Neuronal stem cell (in vitro differentiated cells): ENCODE measurements around the gene AMOTL1.

Experiments used
- DNase-seq: peaks from one replicate; pipeline ENCODE4 v3.0.0-alpha.2; 2013; ENCODE audit warnings: low spot score
- H2AFZ ChIP-seq: one replicate; pipeline ENCODE4 v1.6.1; 2013; ENCODE audit warnings: mild to moderate bottlenecking, low read length, inconsistent platforms
- H2AK5ac ChIP-seq: 2 replicates; pipeline ENCODE4 v1.6.1; 2013; ENCODE audit warnings: low read depth, mild to moderate bottlenecking, inconsistent platforms, low read length, moderate library complexity, mixed read lengths
- H2BK120ac ChIP-seq: 2 replicates; pipeline ENCODE4 v1.6.1; 2013; ENCODE audit warnings: low read depth, mild to moderate bottlenecking, inconsistent platforms, low read length, moderate library complexity, mixed read lengths
- H2BK12ac ChIP-seq: one replicate; pipeline ENCODE4 v1.6.1; 2013; ENCODE audit warnings: low read length, inconsistent platforms
- H2BK15ac ChIP-seq: 2 replicates; pipeline ENCODE4 v1.6.1; 2013; ENCODE audit warnings: mild to moderate bottlenecking, low read length, inconsistent platforms, mixed read lengths
- H2BK5ac ChIP-seq: one replicate; pipeline ENCODE4 v1.6.1; 2013; ENCODE audit warnings: inconsistent platforms, mild to moderate bottlenecking, low read length, moderate library complexity
- H3K14ac ChIP-seq: one replicate; pipeline ENCODE4 v1.6.1; 2013; ENCODE audit warnings: low read length, inconsistent platforms
- H3K18ac ChIP-seq: 2 replicates; pipeline ENCODE4 v1.6.1; 2013; ENCODE audit warnings: low read length, inconsistent platforms
- H3K23ac ChIP-seq: 2 replicates; pipeline ENCODE4 v1.6.1; 2013; ENCODE audit warnings: low read depth, mild to moderate bottlenecking, mixed read lengths, low read length, inconsistent platforms; ENCODE audit not compliant: poor library complexity
- H3K27ac ChIP-seq: replicated peaks from 3 replicates; pipeline ENCODE4 v1.5.1; 2013; ENCODE audit warnings: low read length, inconsistent platforms
- H3K27me3 ChIP-seq, 3 experiments: 2 replicates each; pipeline ENCODE4 v1.6.1; 2013; ENCODE audit warnings: low read length in 3 of 3, mild to moderate bottlenecking in 2 of 3, inconsistent platforms in 1 of 3, low read depth in 1 of 3, mixed read lengths in 1 of 3, moderate library complexity in 1 of 3; ENCODE audit not compliant: control insufficient read depth in 3 of 3, insufficient read depth in 3 of 3
- H3K36me3 ChIP-seq, 2 donors: replicated peaks in 1 of 2; 2 replicates each; pipeline ENCODE4 v1.6.1; 2013; ENCODE audit warnings: low read length in 2 of 2; ENCODE audit not compliant: control insufficient read depth in 2 of 2, insufficient read depth in 2 of 2
- H3K4ac ChIP-seq: 2 replicates; pipeline ENCODE4 v1.6.1; 2013; ENCODE audit warnings: inconsistent platforms, mild to moderate bottlenecking, low read length, moderate library complexity
- H3K4me1 ChIP-seq, 2 donors: 1 replicate in 1 of 2; 2 replicates in 1 of 2; pipeline ENCODE4 v1.6.1; 2013; ENCODE audit warnings: low read length in 2 of 2, low read depth in 1 of 2; ENCODE audit not compliant: control insufficient read depth in 2 of 2, insufficient read depth in 1 of 2
- H3K4me2 ChIP-seq: one replicate; pipeline ENCODE4 v1.6.1; 2013; ENCODE audit warnings: mild to moderate bottlenecking, low read length, inconsistent platforms; ENCODE audit not compliant: insufficient read depth, poor library complexity, severe bottlenecking
- H3K4me3 ChIP-seq, 2 donors: 2 replicates each; pipeline ENCODE4 v1.5.1; 2013; ENCODE audit warnings: low read length in 2 of 2, mild to moderate bottlenecking in 2 of 2, inconsistent platforms in 1 of 2, moderate library complexity in 1 of 2
- H3K79me1 ChIP-seq: one replicate; pipeline ENCODE4 v1.6.1; 2013; ENCODE audit warnings: low read depth, mild to moderate bottlenecking, inconsistent platforms, low read length, moderate library complexity
- H3K9ac ChIP-seq: one replicate; pipeline ENCODE4 v1.6.1; 2013; ENCODE audit warnings: mild to moderate bottlenecking, low read depth, low read length, inconsistent platforms; ENCODE audit not compliant: poor library complexity
- H3K9me3 ChIP-seq, 2 donors: replicated peaks in 1 of 2; 2 replicates each; pipeline versions ENCODE3 to v1.6.1; 2013; ENCODE audit warnings: low read length in 2 of 2, mild to moderate bottlenecking in 2 of 2, inconsistent platforms in 1 of 2, low read depth in 1 of 2, mixed read lengths in 1 of 2, moderate library complexity in 1 of 2; ENCODE audit not compliant: control insufficient read depth in 2 of 2, insufficient read depth in 1 of 2
- H4K8ac ChIP-seq: one replicate; pipeline ENCODE4 v1.6.1; 2013; ENCODE audit warnings: low read depth, mild to moderate bottlenecking, inconsistent platforms, low read length, moderate library complexity
- H4K91ac ChIP-seq: one replicate; pipeline ENCODE4 v1.6.1; 2013; ENCODE audit warnings: low read length, low read depth, mild to moderate bottlenecking, inconsistent platforms; ENCODE audit not compliant: poor library complexity
- WGBS, 2 donors: extraction: QIAGEN DNeasy Blood & Tissue Kit; methylation state at CpG; one replicate each; pipeline ENCODE4 v1.1.7; 2013; ENCODE audit warnings: missing lambda C conversion rate in 2 of 2, mixed read lengths in 1 of 2; ENCODE audit not compliant: insufficient read length in 2 of 2, insufficient replicate concordance in 1 of 2; ENCODE audit errors: extremely low coverage in 2 of 2; 5-methylcytosine and 5-hydroxymethylcytosine counted together

AMOTL1 gene

GRCh38 chr11:94844031-94844430, 75.9 kb downstream of the AMOTL1 start:
- Histone ChIP-seq H3K27ac (no peak overlapping the region), H3K36me3 (peaks cover 5 to 88% of the 10 kb centered on the region in 2 donors), H3K9ac (no peak overlapping the region), H2AFZ (no peak overlapping the region), H4K91ac (no peak overlapping the region), H3K79me1 (no peaks in the 10 kb centered on the region), H3K4me3 (no peak overlapping the region), H3K14ac (no peak overlapping the region), H2BK5ac (no peak overlapping the region), H2AK5ac (no peak overlapping the region), H2BK120ac (no peak overlapping the region), H3K4me1 (no peaks in the 10 kb centered on the region), H3K18ac (no peak overlapping the region), H3K23ac (no peak overlapping the region), H2BK15ac (no peak overlapping the region), H3K9me3 (no peaks in the 10 kb centered on the region), H2BK12ac (no peak overlapping the region), H3K27me3 (no peaks in the 10 kb centered on the region), H4K8ac (no peak overlapping the region), H3K4ac (no peak overlapping the region), H3K4me2 (no peak overlapping the region)
- DNase-seq: no peak

DNA sequence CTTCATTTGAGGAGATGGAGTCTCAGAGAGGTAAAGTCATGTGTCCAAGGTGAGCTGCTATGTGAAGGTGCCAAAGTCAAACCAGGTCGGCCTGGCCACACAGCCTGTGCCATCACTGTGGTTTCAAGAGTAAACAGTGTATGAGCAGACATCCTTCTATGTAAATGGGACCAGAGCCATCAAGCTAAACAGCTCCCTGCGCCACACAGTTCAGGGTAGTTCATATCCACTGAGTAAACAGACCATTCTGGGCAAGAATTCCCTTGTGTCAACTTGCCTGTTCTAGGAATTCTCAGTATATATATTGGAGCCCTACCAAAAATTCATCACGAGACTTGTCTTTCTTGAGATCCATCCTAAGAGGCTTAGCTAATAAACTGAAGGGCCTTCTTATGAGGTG, 77.5 kb downstream of the AMOTL1 start:
- no peak overlapping the region for H3K4ac ChIP-seq
- no peak overlapping the region for H3K4me3 ChIP-seq
- H2AK5ac ChIP-seq: no peak overlapping the region
- H3K4me2 ChIP-seq: no peak overlapping the region
- no peak overlapping the region for H3K9ac ChIP-seq
- no peak overlapping the region for H2AFZ ChIP-seq
- no peak overlapping the region for H2BK120ac ChIP-seq
- H3K27ac ChIP-seq: no peak overlapping the region
- H3K9me3 ChIP-seq: no peaks in the 10 kb centered on the region
- H3K79me1 ChIP-seq: no peaks in the 10 kb centered on the region
- H3K14ac ChIP-seq: no peak overlapping the region
- no CpG with 5 or more reads among the region's 3 CpGs for WGBS, 2 donors
- no peak overlapping the region for H3K18ac ChIP-seq
- no peak overlapping the region for H2BK15ac ChIP-seq
- no peak overlapping the region for H2BK12ac ChIP-seq
- no peak overlapping the region for H4K8ac ChIP-seq
- no peak overlapping the region for H3K23ac ChIP-seq
- no peak overlapping the region for H4K91ac ChIP-seq
- H3K36me3 ChIP-seq: peaks cover 6 to 90% of the 10 kb centered on the region in 2 donors
- H3K27me3 ChIP-seq: no peaks in the 10 kb centered on the region
- H3K4me1 ChIP-seq: no peaks in the 10 kb centered on the region
- no peak overlapping the region for H2BK5ac ChIP-seq
- DNase-seq: no peak

- no peak overlapping the region for H3K9ac ChIP-seq
- no CpG with 5 or more reads among the region's 9 CpGs for WGBS, 2 donors
- no peak overlapping the region for H3K27ac ChIP-seq
Measured at GRCh38 chr11:94849839-94850238, 81.7 kb downstream of the AMOTL1 start.

GRCh38 chr11:94851864-94852636, 83.9 kb downstream of the AMOTL1 start:
- no peak overlapping the region for H4K8ac ChIP-seq
- no peak overlapping the region for H3K18ac ChIP-seq
- H3K27ac ChIP-seq: no peak overlapping the region
- H3K9me3 ChIP-seq: no peaks in the 10 kb centered on the region
- H3K4ac ChIP-seq: no peak overlapping the region
- H2BK15ac ChIP-seq: no peak overlapping the region
- H2BK5ac ChIP-seq: no peak overlapping the region
- WGBS, 2 donors: no CpG with 5 or more reads among the region's 3 CpGs
- H3K4me3 ChIP-seq: no peak overlapping the region
- no peak overlapping the region for H2AFZ ChIP-seq
- H2BK120ac ChIP-seq: no peak overlapping the region
- no peaks in the 10 kb centered on the region for H3K4me1 ChIP-seq
- DNase-seq: no peak
- H3K14ac ChIP-seq: no peak overlapping the region
- H4K91ac ChIP-seq: no peak overlapping the region
- peaks cover 28 to 95% of the 10 kb centered on the region in 2 donors for H3K36me3 ChIP-seq
- H3K79me1 ChIP-seq: no peaks in the 10 kb centered on the region
- H2AK5ac ChIP-seq: no peak overlapping the region
- no peak overlapping the region for H3K23ac ChIP-seq
- no peak overlapping the region for H3K9ac ChIP-seq
- H3K27me3 ChIP-seq: no peaks in the 10 kb centered on the region
- H2BK12ac ChIP-seq: no peak overlapping the region
- H3K4me2 ChIP-seq: no peak overlapping the region

More at GRCh38 chr11:94849839-94850238, 81.7 kb downstream of the AMOTL1 start:
- Histone ChIP-seq H2BK15ac (no peak overlapping the region), H3K14ac (no peak overlapping the region), H3K27me3 (no peaks in the 10 kb centered on the region), H4K8ac (no peak overlapping the region), H3K36me3 (peaks cover 23 to 95% of the 10 kb centered on the region in 2 donors), H3K4ac (no peak overlapping the region), H4K91ac (no peak overlapping the region), H3K4me3 (no peak overlapping the region), H3K4me2 (no peak overlapping the region), H2BK5ac (no peak overlapping the region), H2AK5ac (no peak overlapping the region), H2BK12ac (no peak overlapping the region), H2BK120ac (no peak overlapping the region), H3K18ac (no peak overlapping the region), H3K4me1 (no peaks in the 10 kb centered on the region), H3K23ac (no peak overlapping the region), H2AFZ (no peak overlapping the region), H3K9me3 (no peaks in the 10 kb centered on the region), H3K79me1 (no peaks in the 10 kb centered on the region)
- no peak for DNase-seq
